ENCODE measurements around the gene ALPG. TPM values are rescaled to one million over a fixed set of nuclear protein-coding genes. Genes with fewer than 3 reads are reported as not detected.
"Not testable (repeated sequence)": the region's sequence is repeated elsewhere in the genome, so short reads cannot be mapped to it uniquely, and the experiment has no call there.

Gene ALPG
- total RNA-seq, 1 donor from 2014 or later, result not detected

DNA sequence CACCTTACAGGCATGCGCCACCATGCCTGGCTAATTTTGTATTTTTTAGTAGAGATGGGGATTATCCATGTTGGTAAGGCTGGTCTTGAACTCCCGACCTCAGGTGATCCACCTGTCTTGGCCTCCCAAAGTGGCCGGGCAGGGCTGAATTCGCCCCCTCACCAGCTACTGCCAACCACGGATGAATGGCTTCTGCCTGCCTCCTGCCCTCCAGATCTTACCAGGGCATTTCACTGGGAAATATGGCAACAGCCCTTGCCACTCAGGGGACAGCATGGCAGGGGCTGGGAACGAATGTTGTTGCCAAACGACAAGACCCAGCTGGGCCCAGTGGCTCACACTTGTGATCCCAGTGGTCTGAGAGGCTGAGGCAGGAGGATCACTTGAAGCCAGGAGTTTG, 29.9 kb upstream of the ALPG start:
- no peak for DNase-seq (ENCODE audit: low spot score)

DNA sequence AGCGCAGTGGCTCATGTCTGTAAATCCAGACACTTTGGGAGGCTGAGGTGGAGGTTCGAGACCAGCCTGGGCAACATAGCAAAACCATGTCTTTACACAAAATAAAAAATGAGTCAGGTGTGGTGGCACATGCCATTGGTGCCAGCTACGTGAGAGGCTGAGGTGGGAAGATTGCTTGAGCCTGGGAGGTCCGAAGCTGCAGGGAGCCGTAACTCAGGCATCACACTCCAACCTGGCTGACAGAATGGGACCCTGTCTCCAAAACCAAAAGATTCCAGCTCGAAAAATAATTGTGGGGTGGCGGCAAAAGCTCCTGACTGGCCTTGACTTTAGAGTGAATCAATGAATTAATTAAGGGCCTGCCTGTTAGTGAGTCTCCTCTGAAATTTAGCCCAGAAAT, 29.3 kb upstream of the ALPG start:
- DNase-seq (ENCODE audit: low spot score), result no peak

GRCh38 chr2:232377841-232378734, 28.6 kb upstream of the ALPG start:
- no peak for DNase-seq (ENCODE audit: low spot score)

DNA sequence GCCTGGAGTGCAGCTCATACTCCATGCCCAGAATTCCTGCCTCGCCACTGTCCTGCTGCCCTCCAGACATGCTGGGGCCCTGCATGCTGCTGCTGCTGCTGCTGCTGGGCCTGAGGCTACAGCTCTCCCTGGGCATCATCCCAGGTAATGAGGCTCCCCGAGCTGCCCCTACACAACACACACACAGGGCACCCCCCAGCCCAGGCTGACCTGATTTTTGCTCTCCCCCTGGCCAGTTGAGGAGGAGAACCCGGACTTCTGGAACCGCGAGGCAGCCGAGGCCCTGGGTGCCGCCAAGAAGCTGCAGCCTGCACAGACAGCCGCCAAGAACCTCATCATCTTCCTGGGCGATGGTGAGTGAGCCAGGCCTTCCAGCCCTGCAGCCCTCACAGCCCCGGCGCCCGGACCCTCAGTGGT, 27.9 kb upstream of the ALPG start, which contains the start of gene ALPP:
TSS of gene ALPP (plus strand) at position 17 of the 417 bp plus-strand sequence. CDS start at position 69, 52 bp downstream.
- not testable (repeated sequence) for DNase-seq (ENCODE audit: low spot score)

DNA sequence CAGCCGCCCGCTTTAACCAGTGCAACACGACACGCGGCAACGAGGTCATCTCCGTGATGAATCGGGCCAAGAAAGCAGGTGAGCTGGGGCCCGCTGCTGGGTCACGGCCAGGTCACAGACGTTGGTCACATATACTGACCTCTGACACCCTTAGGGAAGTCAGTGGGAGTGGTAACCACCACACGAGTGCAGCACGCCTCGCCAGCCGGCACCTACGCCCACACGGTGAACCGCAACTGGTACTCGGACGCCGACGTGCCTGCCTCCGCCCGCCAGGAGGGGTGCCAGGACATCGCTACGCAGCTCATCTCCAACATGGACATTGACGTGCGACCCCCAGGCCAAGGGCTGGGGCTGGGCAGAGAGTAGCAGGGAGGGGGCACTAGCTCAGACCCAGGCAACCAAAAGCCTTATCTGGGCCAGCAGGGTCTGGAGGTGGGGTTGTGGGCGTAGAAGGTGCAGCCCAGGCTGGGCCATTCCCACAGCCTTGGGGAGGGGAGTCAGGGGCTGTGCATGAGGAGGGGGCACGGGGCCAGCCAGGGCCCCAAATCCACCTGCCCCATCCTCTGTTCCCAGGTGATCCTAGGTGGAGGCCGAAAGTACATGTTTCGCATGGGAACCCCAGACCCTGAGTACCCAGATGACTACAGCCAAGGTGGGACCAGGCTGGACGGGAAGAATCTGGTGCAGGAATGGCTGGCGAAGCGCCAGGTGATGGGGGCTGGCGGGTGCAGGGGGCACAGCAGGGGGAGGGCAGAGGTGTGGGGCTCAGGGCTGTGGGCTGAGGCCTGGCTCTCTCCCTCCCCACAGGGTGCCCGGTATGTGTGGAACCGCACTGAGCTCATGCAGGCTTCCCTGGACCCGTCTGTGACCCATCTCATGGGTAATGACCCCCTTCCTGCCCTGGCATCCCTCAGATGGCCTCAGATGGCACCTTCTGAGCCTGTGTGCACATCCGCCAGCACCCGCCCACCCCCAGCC, 26.7 kb upstream of the ALPG start:
- not testable (repeated sequence) for DNase-seq (ENCODE audit: low spot score)

- DNase-seq (ENCODE audit: low spot score), result not testable (repeated sequence)
Measured at GRCh38 chr2:232381204-232382031, 25.2 kb upstream of the ALPG start.

GRCh38 chr2:232382331-232383225, 24.1 kb upstream of the ALPG start:
- DNase-seq (ENCODE audit: low spot score), result no peak

DNA sequence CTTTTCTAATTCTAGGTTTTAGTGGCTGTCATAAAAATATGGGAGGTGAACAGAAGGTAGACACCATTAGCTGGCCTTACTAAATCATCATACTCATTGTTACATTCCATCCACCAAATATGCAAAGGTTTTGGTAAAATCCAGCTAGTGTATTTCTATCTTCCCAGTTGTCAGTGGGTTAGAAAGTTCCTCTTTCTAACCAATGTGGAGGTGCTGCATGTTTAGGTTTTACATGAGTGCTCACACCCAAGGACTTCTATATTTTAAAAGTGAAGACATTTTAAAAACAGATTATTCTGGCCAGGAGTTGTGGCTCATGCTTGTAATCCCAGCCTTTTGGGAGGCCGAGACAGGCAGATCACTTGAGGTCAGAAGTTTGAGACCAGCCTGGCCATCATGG, 22.2 kb upstream of the ALPG start:
- no peak for DNase-seq (ENCODE audit: low spot score)

GRCh38 chr2:232385058-232385457, 21.6 kb upstream of the ALPG start:
- DNase-seq (ENCODE audit: low spot score), result not testable (repeated sequence)

- DNase-seq (ENCODE audit: low spot score), result peak; percentile 79
Measured at GRCh38 chr2:232385660-232386489, 20.8 kb upstream of the ALPG start.

GRCh38 chr2:232386490-232386739, 20.2 kb upstream of the ALPG start:
- no peak for DNase-seq (ENCODE audit: low spot score)

GRCh38 chr2:232386740-232387450, 19.7 kb upstream of the ALPG start:
- DNase-seq (ENCODE audit: low spot score), result no peak

DNA sequence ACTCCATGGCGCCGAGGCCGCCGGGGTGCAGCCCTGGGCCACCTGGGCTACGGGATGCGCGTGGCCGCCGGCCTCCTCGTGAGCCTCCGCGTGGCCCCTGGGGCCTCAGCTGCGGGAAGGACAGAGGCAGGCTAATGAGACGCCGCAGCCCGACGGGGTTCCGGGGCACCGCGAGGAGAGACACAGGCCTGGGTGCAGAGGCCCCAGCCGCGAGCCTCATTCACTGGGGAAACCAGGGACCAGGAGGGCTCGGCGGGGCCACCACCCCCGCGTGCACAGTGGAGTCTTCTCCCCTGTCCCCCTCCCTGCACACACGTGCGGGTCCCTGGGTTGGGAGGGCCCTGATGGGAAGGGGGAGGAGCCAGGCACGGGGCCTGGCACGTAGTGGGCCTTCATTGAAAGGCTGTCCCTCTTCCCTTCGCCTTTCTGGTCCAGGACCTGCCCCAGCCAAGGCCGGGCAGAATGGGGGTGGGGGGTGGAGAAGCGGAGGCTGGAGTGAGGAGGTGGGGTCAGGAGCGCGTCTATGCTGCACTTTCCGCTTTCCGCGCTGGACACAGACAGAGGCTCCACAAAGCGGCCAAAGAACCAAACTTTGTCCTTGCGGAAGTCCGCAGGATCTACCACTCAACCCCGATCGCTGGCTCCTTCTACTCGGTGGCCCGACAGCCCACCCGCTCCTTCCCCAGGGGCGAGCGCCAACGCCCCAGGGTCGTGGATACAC, 19.0 kb upstream of the ALPG start:
- DNase-seq (ENCODE audit: low spot score), result no peak

GRCh38 chr2:232388324-232388891, 18.2 kb upstream of the ALPG start:
- DNase-seq (ENCODE audit: low spot score), result no peak

DNA sequence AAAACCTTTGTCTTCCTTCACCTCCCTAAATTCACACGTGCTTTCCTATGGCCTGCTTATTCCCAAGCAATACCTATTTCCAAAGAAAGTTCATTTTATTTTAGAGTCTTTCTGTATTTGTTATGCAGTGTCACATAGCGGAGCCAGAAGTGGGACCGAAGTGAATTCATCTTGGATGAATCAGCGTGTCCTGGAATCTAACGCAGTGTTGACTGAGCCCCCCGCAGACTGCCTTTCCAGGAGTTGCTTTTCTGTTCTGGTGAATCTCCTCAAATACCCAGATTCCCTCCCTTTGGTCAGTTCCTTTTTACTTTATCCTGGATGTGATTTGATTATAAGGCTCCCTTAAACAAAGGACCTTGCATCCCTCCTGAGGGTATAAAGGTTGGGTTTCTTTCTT, 17.3 kb upstream of the ALPG start:
- no peak for DNase-seq (ENCODE audit: low spot score)

GRCh38 chr2:232390661-232391060, 16.0 kb upstream of the ALPG start:
- DNase-seq (ENCODE audit: low spot score), result no peak

DNA sequence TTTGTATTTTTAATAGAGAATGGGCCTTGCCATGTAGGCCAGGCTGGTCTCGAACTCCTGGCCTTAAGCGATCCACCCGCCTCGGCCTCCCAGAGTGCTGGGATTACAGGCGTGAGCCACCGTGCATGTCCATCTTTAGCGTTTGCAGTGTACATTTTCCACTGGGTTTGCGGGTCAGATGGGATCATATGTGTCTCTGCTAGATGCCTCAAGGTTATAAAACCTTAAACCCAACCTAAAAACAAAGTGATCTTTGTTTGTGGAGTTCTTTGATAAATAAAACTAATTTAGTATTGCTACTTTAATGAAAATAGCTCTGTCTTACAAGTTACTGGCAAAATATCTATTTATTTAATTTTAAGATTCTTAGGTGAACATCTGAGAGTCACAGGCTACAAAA, 13.1 kb upstream of the ALPG start:
- no peak for DNase-seq (ENCODE audit: low spot score)

DNA sequence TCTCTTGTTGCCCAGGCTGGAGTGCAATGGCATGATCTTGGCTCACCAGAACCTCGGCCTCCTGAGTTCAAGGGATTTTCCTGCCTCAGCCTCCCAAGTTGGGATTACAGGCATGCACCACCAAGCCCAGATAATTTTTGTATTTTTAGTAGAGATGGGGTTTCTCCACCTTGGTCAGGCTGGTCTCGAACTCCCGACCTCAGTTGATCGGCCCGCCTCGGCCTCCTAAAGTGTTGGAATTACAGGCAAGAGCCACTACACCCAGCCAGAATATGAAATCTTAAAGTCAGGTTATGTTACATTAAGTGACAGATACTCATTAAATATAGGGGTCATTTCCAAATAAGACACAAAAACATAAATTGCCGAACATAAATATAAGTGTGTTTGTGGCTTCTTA, 12.2 kb upstream of the ALPG start:
- DNase-seq (ENCODE audit: low spot score), result not testable (repeated sequence)

Measured in umbilical cord (tissue), 2 donors.